Prostate gland (tissue), 2 donors: ENCODE measurements around the gene ITGAD. TPM values are rescaled to one million over a fixed set of nuclear protein-coding genes. Genes with fewer than 3 reads are reported as not detected.

Experiments
- DNase-seq: peaks from one replicate; pipeline ENCODE4 v3.0.0-alpha.2; 2019; ENCODE audit warnings: low spot score
- H3K27ac ChIP-seq, 2 donors: fragments of 200-600 bp; sonication (generic); 2 replicates each; pipeline ENCODE4 v1.5.1; 2017 to 2019
- H3K27me3 ChIP-seq: fragments of 200-600 bp; sonication (generic); replicated peaks from 2 replicates; pipeline ENCODE4 v1.5.1; 2019; ENCODE audit not compliant: insufficient read depth
- H3K36me3 ChIP-seq, 2 donors: fragments of 200-600 bp; sonication (generic); 1 replicate in 1 of 2; 2 replicates in 1 of 2; pipeline versions ENCODE4 v1.5.1 to v1.8.1; 2017 to 2019
- H3K4me1 ChIP-seq: fragments of 200-600 bp; sonication (generic); replicated peaks from 2 replicates; pipeline ENCODE4 v1.5.1; 2019
- H3K4me3 ChIP-seq, 2 donors: fragments of 200-600 bp; sonication (generic); 2 replicates each; pipeline ENCODE4 v1.5.1; 2017 to 2019
- H3K9me3 ChIP-seq: fragments of 200-600 bp; sonication (generic); 2 replicates; pipeline ENCODE4 v1.5.1; 2017
- CTCF ChIP-seq, 4 experiments: fragments of 200-600 bp in 2 of 4; fragments of 450-650 bp in 2 of 4; sonication (generic) in 2 of 4; IDR thresholded peaks; 1 replicate in 3 of 4; 2 replicates in 1 of 4; pipeline ENCODE4 v1.5.1; 2016 to 2019; ENCODE audit warnings: antibody characterized with exemption in 4 of 4, mild to moderate bottlenecking in 2 of 4, moderate library complexity in 2 of 4
- POLR2A ChIP-seq: fragments of 450-650 bp; IDR thresholded peaks from one replicate; pipeline ENCODE4 v1.6.1; 2016; ENCODE audit warnings: antibody characterized with exemption, mild to moderate bottlenecking
- POLR2AphosphoS5 ChIP-seq: sonication (generic); formaldehyde crosslinking; IDR thresholded peaks from one replicate; pipeline ENCODE4 v1.6.1; 2017; ENCODE audit warnings: antibody characterized with exemption
- WGBS: methylation state at CpG from one replicate; pipeline ENCODE4 v1.1.5; 2018; 5-methylcytosine and 5-hydroxymethylcytosine counted together
- intact Hi-C: fragments of 100-400 bp; cut with DNase I; formaldehyde crosslinking; loops from one replicate; pipeline ENCODE4 v1.14.2; 2022
- total RNA-seq, 2 donors: library from RNA; depleted of rRNA; stranded (reverse); fragments of >200 nt; gene quantifications; one replicate each; pipeline ENCODE4 v1.1.0, GENCODE V29; 2016

The ITGAD gene
- total RNA-seq, 2 donors from 2014 or later, result not detected

- Histone ChIP-seq H3K36me3 (no peaks in the 10 kb centered on the region), H3K27ac (no peak within 1 kb of the TSS), H3K27me3 (peaks cover 2% of the 10 kb centered on the region), H3K4me1 (no peaks in the 10 kb centered on the region), H3K4me3 (no peak within 1 kb of the TSS), H3K9me3 (no peaks in the 10 kb centered on the region)
- no peak for DNase-seq
- 35% methylated on average over 10 of the region's 10 CpGs for WGBS
- intact Hi-C loops, result no loop called here
- TF ChIP-seq POLR2AphosphoS5, result no peak
- peak; percentile 22 for TF ChIP-seq POLR2A
These were observed 38.5 kb upstream of the ITGAD start, which contains the start of gene ITGAX for GRCh38 chr16:31354394-31355291. TSS of gene ITGAX (plus strand) at chr16:31355176. CDS start at chr16:31355255, 79 bp downstream.

GRCh38 chr16:31355431-31356100, 37.6 kb upstream of the ITGAD start:
- TF ChIP-seq POLR2A, result no peak
- TF ChIP-seq POLR2AphosphoS5, result no peak
- no peak for TF ChIP-seq CTCF (IDR thresholded peaks at IDR 0.05)
- no peaks in the 10 kb centered on the region for H3K36me3 ChIP-seq
- no peak overlapping the region for H3K27ac ChIP-seq
- intact Hi-C loops, result no loop called here
- DNase-seq, result no peak
- H3K4me3 ChIP-seq, result no peak overlapping the region
- 78% methylated on average over 14 of the region's 14 CpGs for WGBS
- no peaks in the 10 kb centered on the region for H3K4me1 ChIP-seq
- peaks cover 2% of the 10 kb centered on the region for H3K27me3 ChIP-seq
- H3K9me3 ChIP-seq, result no peaks in the 10 kb centered on the region

GRCh38 chr16:31356566-31357323, 36.4 kb upstream of the ITGAD start:
- no peak for DNase-seq
- Histone ChIP-seq H3K4me3 (no peak overlapping the region), H3K27me3 (peaks cover 2% of the 10 kb centered on the region), H3K9me3 (no peaks in the 10 kb centered on the region), H3K27ac (no peak overlapping the region), H3K36me3 (no peaks in the 10 kb centered on the region), H3K4me1 (no peaks in the 10 kb centered on the region)
- no peak for TF ChIP-seq CTCF (IDR thresholded peaks at IDR 0.05)
- no peak for TF ChIP-seq POLR2A
- WGBS, result 63% methylated on average over 28 of the region's 28 CpGs
- intact Hi-C loops, result no loop called here

GRCh38 chr16:31357324-31358109, 35.6 kb upstream of the ITGAD start:
- no peak for TF ChIP-seq POLR2A
- TF ChIP-seq CTCF (IDR thresholded peaks at IDR 0.05), result no peak
- TF ChIP-seq POLR2AphosphoS5, result no peak
- no peaks in the 10 kb centered on the region for H3K4me1 ChIP-seq
- H3K4me3 ChIP-seq, result no peak overlapping the region
- H3K9me3 ChIP-seq, result no peaks in the 10 kb centered on the region
- H3K36me3 ChIP-seq, result no peaks in the 10 kb centered on the region
- no peak for DNase-seq
- H3K27ac ChIP-seq, result no peak overlapping the region
- intact Hi-C loops, result no loop called here
- H3K27me3 ChIP-seq, result no peaks in the 10 kb centered on the region
- WGBS, result 64% methylated on average over 18 of the region's 18 CpGs
